GM12865 (cell line): Measurements from ENCODE around the gene MED31.

ENCODE experiments used
- DNase-seq: peaks from one replicate; pipeline ENCODE4 v3.0.0; 2010; ENCODE audit warnings: low read depth
- H3K4me3 ChIP-seq: 2 replicates; pipeline ENCODE4 v1.5.1; 2011; ENCODE audit warnings: mild to moderate bottlenecking, low read depth, low read length, control low read depth
- TF ChIP-seq, protein P1 (sequence below): IDR thresholded peaks from 2 replicates; pipeline ENCODE4 v1.5.1; 2011; ENCODE audit warnings: low read length, control low read depth, low read depth, inconsistent platforms; ENCODE audit not compliant: insufficient read depth; ENCODE audit errors: missing control alignments

Gene MED31

DNA sequence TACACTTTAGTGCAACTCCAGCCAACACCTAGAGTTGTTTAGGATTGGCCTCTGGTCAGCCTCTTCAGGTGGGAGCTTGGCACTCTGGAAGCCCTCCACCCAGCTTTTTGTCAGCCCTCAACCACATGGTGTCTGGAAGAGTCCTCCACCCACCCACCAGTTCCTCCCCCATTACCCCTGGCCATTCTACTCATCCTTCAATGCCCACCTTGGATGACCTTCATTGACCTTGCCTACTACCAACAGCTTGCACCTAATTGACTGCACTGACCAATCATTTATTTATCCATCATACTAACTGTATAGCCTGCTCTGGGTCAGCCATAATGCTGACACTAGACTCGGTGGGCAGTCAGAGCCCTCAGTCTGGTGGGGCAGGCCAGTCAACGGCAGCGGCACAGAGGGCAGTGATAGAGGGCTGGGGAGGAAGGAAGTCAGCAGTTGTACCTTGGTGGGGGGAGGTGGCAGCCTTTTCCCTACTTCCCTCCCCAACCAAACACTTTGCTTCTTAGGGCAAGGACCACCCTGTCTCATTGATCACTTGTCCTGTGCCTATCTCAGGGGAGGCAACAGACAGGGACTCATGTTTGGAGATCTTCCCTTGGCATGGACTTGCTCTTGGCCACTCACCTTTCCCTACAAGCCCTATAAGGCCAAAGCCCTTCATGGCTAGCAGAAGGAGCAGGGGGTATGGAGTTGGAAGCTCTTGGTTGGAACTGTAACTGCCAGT, 32.5 kb upstream of the MED31 start:
- TF ChIP-seq, protein P1, sequence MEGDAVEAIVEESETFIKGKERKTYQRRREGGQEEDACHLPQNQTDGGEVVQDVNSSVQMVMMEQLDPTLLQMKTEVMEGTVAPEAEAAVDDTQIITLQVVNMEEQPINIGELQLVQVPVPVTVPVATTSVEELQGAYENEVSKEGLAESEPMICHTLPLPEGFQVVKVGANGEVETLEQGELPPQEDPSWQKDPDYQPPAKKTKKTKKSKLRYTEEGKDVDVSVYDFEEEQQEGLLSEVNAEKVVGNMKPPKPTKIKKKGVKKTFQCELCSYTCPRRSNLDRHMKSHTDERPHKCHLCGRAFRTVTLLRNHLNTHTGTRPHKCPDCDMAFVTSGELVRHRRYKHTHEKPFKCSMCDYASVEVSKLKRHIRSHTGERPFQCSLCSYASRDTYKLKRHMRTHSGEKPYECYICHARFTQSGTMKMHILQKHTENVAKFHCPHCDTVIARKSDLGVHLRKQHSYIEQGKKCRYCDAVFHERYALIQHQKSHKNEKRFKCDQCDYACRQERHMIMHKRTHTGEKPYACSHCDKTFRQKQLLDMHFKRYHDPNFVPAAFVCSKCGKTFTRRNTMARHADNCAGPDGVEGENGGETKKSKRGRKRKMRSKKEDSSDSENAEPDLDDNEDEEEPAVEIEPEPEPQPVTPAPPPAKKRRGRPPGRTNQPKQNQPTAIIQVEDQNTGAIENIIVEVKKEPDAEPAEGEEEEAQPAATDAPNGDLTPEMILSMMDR: no peak
- no peak overlapping the region for H3K4me3 ChIP-seq
- no peak for DNase-seq

DNA sequence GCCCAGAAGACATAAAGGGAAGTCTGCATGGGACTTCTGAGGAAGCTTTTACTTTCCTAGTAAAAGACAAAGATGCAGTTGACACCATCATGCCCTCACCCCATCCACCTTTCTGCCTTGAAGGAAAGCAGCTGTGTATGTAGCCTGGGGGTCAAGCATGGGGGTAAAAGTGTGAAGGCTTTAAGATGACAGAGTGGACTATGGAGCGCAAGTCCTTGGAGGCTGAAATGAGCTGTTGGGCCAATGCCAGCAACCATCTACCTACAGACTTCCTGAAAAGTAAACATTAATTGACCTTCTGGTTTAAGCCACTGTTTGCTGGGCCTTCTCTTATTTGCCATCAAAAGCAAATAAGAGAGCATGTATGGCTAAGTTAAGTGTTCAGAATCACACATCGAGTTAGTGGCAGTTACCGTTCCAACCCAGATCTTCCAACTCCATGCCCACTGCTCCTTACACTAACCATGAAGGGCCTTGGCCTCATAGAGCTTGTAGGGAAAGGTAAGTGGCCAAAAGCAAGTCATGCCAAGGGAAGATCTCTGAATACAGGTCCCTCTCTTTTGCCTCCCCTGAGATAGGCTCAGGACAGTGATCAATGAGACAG, 31.8 kb upstream of the MED31 start:
- H3K4me3 ChIP-seq: no peak overlapping the region
- DNase-seq: no peak
- TF ChIP-seq, protein P1: no peak

DNA sequence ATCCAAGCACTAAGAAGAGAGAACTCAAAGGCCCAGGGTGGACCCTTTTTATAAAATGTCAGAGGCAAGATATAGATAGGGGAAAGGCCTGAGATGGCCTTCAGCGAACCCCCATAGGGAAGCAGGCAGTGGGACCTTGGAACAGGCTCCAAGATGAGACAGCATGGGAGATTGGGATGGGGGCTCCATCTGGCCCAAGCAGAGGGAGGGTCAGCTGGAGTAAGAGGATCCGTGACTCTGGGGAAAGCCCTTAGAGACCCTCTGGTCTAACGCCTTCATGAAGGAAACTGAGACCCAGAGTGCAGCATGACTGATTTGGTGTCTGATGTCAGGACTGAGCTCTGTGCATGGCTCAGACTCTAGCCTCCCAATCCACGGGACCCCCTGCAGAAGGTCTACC, 30.9 kb upstream of the MED31 start:
- DNase-seq: no peak
- H3K4me3 ChIP-seq: no peak overlapping the region
- TF ChIP-seq, protein P1: no peak

DNA sequence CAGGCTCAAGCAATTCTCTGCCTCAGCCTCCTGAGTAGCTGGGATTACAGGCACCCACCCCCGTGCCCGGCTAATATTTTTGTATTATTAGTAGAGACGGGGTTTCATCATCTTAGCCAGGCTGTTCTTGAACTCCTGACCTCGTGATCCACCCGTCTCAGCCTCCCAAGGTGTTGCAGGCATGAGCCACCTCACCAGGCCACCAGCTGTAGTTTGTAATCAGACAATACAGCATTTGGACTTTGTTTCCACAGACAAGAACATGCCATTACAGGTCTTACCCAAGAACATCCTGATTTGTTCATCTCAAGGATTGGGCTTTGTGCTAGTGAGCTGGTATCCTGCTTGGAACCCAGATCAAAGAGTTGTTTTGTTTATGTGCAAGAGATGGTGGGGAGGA, 30.3 kb upstream of the MED31 start:
- no peak for DNase-seq
- H3K4me3 ChIP-seq: no peak overlapping the region
- TF ChIP-seq, protein P1: no peak

DNA sequence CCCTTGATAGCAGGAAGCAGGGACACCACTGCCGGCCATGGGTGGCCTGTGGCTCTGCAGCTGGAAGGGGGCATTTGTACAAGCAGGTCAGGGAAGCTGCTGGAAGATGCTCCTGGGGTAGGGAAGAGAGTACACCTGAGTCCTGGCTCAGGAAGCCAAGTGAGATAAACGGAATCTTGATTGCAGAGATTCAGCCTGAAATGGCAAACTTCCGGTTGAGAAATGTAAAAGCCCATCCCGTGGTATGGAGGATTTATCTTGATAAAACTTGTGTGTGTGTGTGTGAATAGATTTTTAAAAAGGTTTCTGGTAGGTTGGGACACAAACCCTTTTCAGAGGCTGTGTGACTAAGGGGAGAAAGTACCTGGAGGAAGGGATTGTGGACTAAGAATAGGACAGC, 29.8 kb upstream of the MED31 start:
- TF ChIP-seq, protein P1: no peak
- H3K4me3 ChIP-seq: no peak overlapping the region
- DNase-seq: no peak

DNA sequence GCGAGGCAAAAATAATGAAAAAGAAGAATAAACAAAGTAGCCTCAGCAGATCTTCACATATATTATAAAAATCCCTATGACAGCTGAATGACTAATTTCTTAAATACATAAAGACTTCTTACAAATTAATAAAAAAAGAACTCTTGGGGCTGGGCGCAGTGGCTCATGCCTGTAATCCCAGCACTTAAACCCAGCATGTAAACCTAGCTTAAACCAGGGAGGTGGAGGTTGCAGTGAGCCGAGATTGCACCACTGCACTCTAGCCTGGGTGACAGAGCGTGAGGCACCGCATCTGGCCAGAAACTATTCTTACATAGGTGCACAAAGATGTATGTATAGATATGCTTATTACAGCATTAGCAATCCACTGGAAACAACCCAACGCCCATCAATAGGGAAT, 27.8 kb upstream of the MED31 start:
- DNase-seq: no peak
- TF ChIP-seq, protein P1: no peak
- no peak overlapping the region for H3K4me3 ChIP-seq

DNA sequence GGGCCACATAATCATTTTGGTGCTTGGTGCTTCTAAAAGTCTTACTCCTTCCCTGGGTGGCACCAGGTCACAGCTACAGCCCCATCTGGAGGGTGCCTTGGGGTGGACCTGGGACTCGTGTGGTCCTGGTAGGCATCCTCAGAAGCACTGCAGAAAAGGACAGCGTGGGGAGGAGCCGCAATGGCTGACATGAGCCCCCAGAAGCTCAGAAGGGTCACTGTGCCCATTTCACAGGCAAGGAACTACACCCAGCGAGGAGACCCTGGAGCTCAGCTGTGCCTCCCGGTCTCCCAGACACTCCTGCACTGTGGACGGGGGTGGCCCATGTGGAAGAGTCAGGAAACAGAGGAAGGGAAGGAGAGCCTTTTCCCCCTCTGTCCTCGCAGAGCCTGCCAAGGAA, 26.5 kb upstream of the MED31 start:
- H3K4me3 ChIP-seq: no peak overlapping the region
- TF ChIP-seq, protein P1: no peak
- DNase-seq: no peak
